Activated T-cell treated with anti-CD3 and anti-CD28 coated beads, Interleukin-2, amount 50 U/mL, for 24 hours (primary cell): ENCODE measurements around the gene SLC18A3.

ENCODE experiments used
- DNase-seq: peaks from one replicate; pipeline ENCODE4 v3.0.0-alpha.2; 2020
- H3K27ac Mint-ChIP-seq: 2 replicates; pipeline ENCODE4 v1.8.0; 2020; ENCODE audit warnings: mild to moderate bottlenecking, mixed read lengths
- H3K27me3 Mint-ChIP-seq: 2 replicates; pipeline ENCODE4 v1.8.0; 2020; ENCODE audit warnings: mixed read lengths
- H3K36me3 Mint-ChIP-seq: 2 replicates; pipeline ENCODE4 v1.8.0; 2020; ENCODE audit warnings: low read depth, mixed read lengths
- H3K4me1 Mint-ChIP-seq: 2 replicates; pipeline ENCODE4 v1.8.0; 2020; ENCODE audit warnings: low read depth, mixed read lengths
- H3K4me3 Mint-ChIP-seq: 2 replicates; pipeline ENCODE4 v1.8.0; 2020; ENCODE audit warnings: mild to moderate bottlenecking, moderate library complexity, mixed read lengths
- H3K9me3 Mint-ChIP-seq: 2 replicates; pipeline ENCODE4 v1.8.0; 2020; ENCODE audit warnings: mixed read lengths

SLC18A3 gene

GRCh38 chr10:49612513-49613164, 2.5 kb downstream of the SLC18A3 start:
- peaks cover 87% of the 10 kb centered on the region for H3K27me3 Mint-ChIP-seq
- DNase-seq: no peak
- no peak overlapping the region for H3K4me3 Mint-ChIP-seq
- no peak overlapping the region for H3K27ac Mint-ChIP-seq
- no peaks in the 10 kb centered on the region for H3K36me3 Mint-ChIP-seq
- peaks cover 2% of the 10 kb centered on the region for H3K9me3 Mint-ChIP-seq
- H3K4me1 Mint-ChIP-seq: peaks cover 14% of the 10 kb centered on the region

DNA sequence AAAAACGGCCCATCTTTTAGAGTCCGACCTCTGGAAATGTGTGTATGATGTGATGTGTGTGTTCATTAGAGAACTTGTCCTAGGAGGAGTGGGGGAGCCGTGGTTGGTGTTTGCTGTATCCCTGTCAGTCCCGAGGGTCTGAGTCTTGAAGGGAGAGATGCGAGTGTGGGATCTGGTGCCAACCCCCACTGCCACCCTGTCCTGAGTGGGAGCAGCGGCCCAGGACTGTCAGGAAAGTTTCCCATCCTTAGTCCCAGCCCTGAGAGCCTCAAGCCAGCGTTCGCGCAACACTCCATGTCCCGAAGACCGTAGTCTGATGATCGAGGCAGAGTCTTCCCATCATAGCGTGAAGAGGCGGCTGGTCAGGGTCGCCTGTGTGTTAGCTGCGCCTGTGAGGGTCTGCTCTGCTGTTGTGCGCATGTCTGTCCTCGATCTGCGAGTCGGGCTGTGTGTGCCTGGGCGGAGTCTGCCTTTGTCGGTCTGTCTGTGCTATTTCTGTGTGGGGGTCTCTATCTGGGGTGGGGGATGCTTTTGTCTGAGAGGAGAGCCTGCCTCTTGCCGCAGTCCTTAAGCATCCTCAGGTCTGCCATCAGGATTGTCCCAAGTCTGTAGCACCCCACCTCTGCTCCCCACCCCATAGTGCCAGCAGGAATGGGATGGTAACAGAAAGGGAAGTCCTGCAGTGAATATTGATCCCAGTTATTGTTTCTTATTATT, 3.2 kb downstream of the SLC18A3 start:
- H3K4me3 Mint-ChIP-seq: no peak overlapping the region
- DNase-seq: no peak
- no peaks in the 10 kb centered on the region for H3K36me3 Mint-ChIP-seq
- no peak overlapping the region for H3K27ac Mint-ChIP-seq
- H3K27me3 Mint-ChIP-seq: peaks cover 85% of the 10 kb centered on the region
- peaks cover 14% of the 10 kb centered on the region for H3K4me1 Mint-ChIP-seq
- peaks cover 2% of the 10 kb centered on the region for H3K9me3 Mint-ChIP-seq

DNA sequence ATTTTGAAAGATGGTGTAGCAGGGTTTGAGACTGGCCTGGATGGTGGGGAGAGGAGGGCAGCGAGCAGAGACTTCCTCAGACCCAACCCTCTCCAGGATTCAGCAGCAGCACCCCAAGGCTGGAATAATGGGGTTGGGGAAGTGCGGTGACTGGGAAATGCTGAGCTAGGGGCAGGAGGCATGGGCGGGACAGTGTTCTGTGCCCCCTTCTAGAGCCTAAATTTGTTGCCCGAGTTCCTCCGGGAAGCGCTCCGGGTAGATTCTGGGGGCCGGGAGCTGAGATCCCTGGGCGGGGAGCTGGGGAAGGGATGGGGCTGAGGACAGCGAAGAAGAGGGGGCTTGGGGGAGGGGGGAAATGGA, 3.8 kb downstream of the SLC18A3 start, which contains the start of gene CHAT:
Gene CHAT, plus strand, starts transcription at position 156 of the 360 bp plus-strand sequence. Its CDS starts 153 bp downstream, at position 309.
- Mint-ChIP-seq H3K27me3 (peaks cover 85% of the 10 kb centered on the region), H3K4me1 (peaks cover 14% of the 10 kb centered on the region), H3K27ac (no peak within 1 kb of the TSS), H3K9me3 (peaks cover 2% of the 10 kb centered on the region), H3K36me3 (no peaks in the 10 kb centered on the region), H3K4me3 (no peak within 1 kb of the TSS)
- peak; percentile 12 for DNase-seq

DNA sequence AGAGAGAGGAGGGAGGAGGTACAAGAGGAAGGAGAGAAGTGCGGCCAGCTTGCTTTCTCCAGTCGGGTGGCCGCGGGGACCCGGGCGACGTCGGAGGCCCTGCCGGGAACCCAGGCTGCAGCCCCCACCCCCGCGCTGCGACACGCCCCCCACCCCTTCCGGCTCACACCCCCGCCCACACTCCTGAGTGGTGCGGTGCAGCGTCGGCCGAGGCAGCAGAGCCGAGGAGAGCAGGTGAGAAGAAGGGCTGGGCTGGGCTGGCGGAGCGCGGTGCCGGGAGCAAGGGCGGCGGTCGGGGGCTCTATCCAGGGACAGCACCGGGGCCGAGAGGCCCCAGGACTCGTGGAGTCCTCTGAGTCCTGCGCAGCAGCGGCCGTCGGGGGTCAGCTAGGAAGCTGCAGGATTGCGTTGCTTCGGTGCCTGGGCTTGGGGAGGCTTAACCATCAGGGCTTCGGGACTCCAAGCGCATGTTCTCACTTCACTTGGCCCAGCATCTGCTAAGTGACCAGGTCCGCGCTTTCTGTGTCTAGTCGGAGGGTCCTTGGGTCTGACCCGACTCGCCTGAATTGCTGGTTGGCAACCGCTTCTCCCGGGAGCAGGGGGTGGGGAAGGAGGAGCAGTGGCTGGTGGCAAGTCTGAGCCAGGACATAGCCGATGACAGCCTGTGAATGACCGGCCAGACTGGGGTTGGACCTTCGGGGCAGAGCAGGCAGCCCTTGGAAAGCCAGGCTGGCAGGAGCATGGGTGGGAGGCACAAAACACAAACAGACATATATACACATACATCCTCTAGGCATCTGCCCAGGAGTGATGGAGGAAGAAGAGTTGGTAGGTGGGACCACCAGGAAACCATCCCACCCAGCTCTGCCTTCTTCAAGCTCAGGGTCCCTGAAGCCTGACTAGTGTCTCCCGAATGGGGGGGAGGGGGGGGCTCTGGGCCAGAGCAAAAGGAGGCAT, 4.4 kb downstream of the SLC18A3 start:
- H3K9me3 Mint-ChIP-seq: peaks cover 2% of the 10 kb centered on the region
- DNase-seq: no peak
- H3K4me1 Mint-ChIP-seq: peaks cover 14% of the 10 kb centered on the region
- H3K36me3 Mint-ChIP-seq: no peaks in the 10 kb centered on the region
- no peak overlapping the region for H3K27ac Mint-ChIP-seq
- H3K27me3 Mint-ChIP-seq: peaks cover 85% of the 10 kb centered on the region
- no peak overlapping the region for H3K4me3 Mint-ChIP-seq

GRCh38 chr10:49615213-49615612, 5.1 kb downstream of the SLC18A3 start:
- Mint-ChIP-seq H3K9me3 (peaks cover 2% of the 10 kb centered on the region), H3K36me3 (no peaks in the 10 kb centered on the region), H3K4me3 (no peak overlapping the region), H3K27me3 (peaks cover 90% of the 10 kb centered on the region), H3K4me1 (peaks cover 14% of the 10 kb centered on the region), H3K27ac (no peak overlapping the region)
- DNase-seq: no peak

- no peaks in the 10 kb centered on the region for H3K36me3 Mint-ChIP-seq
- no peak overlapping the region for H3K27ac Mint-ChIP-seq
- H3K27me3 Mint-ChIP-seq: peaks cover 89% of the 10 kb centered on the region
- no peak overlapping the region for H3K4me3 Mint-ChIP-seq
- no peak for DNase-seq
- peaks cover 2% of the 10 kb centered on the region for H3K9me3 Mint-ChIP-seq
- peaks cover 14% of the 10 kb centered on the region for H3K4me1 Mint-ChIP-seq
These were observed 5.6 kb downstream of the SLC18A3 start for GRCh38 chr10:49615721-49616120.

DNA sequence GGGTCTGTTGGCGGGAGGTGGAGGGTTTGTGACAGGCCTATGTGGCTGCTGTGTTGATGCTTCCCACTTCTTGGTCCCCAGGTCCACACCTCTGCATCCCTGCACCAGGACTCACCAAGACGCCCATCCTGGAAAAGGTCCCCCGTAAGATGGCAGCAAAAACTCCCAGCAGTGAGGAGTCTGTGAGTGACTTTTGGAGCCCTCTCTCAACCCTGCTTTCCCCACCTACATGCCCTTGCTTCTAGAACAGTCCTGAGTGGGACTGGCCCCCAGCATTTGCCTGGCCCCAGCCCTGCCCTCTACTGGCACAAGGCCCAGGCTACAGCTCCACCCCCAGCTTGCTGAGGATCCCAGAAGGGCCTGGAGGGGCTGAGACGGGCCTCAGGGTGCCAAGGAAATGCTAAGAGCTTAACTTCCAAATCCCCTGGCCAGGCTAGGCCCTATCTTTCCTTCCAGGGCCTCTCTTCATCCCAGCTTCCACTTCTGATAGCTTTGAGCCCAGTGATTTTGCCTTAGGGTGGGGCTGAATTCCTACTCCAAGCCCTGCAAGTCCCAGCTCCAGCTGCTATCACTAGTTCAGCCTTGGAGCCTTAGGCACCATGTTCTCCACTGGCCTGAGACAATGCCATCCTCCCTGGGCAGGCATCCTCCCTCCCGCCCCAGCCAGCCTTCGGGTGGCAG, 6.5 kb downstream of the SLC18A3 start:
- Mint-ChIP-seq H3K36me3 (no peaks in the 10 kb centered on the region), H3K27me3 (peaks cover 81% of the 10 kb centered on the region), H3K4me1 (peaks cover 14% of the 10 kb centered on the region), H3K9me3 (peaks cover 2% of the 10 kb centered on the region), H3K27ac (no peak overlapping the region), H3K4me3 (no peak overlapping the region)
- no peak for DNase-seq

DNA sequence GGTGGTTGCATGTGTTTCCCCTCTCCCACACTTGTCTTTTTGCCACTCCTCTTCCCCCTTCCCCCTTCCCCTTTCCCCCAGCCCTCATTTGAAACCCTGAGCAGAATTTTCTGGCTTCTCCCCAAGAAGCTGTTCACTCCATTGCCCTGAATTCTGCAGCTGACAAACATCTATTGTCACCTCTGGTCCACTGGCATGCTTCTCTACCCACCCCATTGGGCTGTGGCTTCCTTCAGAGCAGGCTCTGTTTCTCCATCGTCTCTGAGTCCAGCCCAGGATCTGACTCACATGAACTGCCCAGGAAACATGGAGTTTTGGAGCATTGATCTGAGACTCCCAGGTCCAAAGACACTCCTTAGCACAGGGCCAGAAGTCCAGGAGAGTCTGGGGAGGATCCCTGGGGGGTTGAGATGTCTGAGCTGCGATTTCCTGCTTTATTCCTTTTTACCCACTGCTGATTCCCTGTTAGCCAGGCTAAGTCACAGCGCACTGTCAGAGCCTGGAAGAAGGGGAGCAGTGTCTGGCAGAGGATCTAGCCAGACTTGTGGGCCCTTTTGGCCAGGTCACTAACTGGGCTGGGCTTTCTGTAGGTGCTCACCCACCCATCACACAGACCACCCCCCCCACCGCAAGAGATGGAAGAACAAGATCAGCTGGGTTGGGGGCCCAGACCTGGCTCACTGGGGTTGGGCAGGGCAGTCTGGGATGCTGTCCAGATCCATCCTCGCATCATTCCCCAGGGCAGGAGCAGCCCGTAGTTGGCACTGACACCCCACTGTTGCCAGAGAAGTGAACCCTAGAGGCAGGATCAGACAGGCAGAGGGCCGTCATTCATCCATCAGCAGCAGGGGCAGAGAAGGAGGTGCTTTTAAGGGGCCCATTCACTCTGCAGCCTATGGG, 7.3 kb downstream of the SLC18A3 start:
- Mint-ChIP-seq H3K4me3 (no peak overlapping the region), H3K9me3 (no peaks in the 10 kb centered on the region), H3K36me3 (no peaks in the 10 kb centered on the region), H3K27ac (no peak overlapping the region), H3K27me3 (peaks cover 77% of the 10 kb centered on the region), H3K4me1 (peaks cover 13% of the 10 kb centered on the region)
- DNase-seq: no peak

GRCh38 chr10:49618821-49619220, 8.7 kb downstream of the SLC18A3 start:
- Mint-ChIP-seq H3K27me3 (peaks cover 67% of the 10 kb centered on the region), H3K9me3 (no peaks in the 10 kb centered on the region), H3K4me1 (peaks cover 5% of the 10 kb centered on the region), H3K36me3 (no peaks in the 10 kb centered on the region), H3K4me3 (no peak overlapping the region), H3K27ac (no peak overlapping the region)
- no peak for DNase-seq

DNA sequence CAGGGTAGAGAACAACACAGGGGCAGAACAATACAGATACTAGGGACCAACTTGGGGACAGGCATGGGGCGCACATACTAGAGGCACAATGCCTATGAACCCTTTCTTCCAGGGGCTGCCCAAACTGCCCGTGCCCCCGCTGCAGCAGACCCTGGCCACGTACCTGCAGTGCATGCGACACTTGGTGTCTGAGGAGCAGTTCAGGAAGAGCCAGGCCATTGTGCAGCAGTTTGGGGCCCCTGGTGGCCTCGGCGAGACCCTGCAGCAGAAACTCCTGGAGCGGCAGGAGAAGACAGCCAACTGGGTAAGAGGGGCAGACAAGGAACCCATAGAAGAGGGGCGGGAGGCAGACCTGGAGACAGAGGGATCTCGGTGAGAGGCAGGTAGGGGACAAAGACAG, 9.5 kb downstream of the SLC18A3 start:
- DNase-seq: no peak
- Mint-ChIP-seq H3K36me3 (no peaks in the 10 kb centered on the region), H3K9me3 (no peaks in the 10 kb centered on the region), H3K4me3 (no peak overlapping the region), H3K27me3 (peaks cover 64% of the 10 kb centered on the region), H3K4me1 (peaks cover 3% of the 10 kb centered on the region), H3K27ac (no peak overlapping the region)

- no peak for DNase-seq
- Mint-ChIP-seq H3K27ac (no peak overlapping the region), H3K4me3 (no peak overlapping the region), H3K36me3 (no peaks in the 10 kb centered on the region), H3K4me1 (peaks cover under 1% of the 10 kb centered on the region), H3K9me3 (no peaks in the 10 kb centered on the region), H3K27me3 (peaks cover 58% of the 10 kb centered on the region)
These were observed 10.2 kb downstream of the SLC18A3 start for GRCh38 chr10:49620286-49620810.

GRCh38 chr10:49620841-49621378, 10.8 kb downstream of the SLC18A3 start:
- no peaks in the 10 kb centered on the region for H3K36me3 Mint-ChIP-seq
- no peaks in the 10 kb centered on the region for H3K4me1 Mint-ChIP-seq
- no peak overlapping the region for H3K4me3 Mint-ChIP-seq
- H3K27me3 Mint-ChIP-seq: peaks cover 52% of the 10 kb centered on the region
- DNase-seq: no peak
- no peak overlapping the region for H3K27ac Mint-ChIP-seq
- H3K9me3 Mint-ChIP-seq: no peaks in the 10 kb centered on the region

DNA sequence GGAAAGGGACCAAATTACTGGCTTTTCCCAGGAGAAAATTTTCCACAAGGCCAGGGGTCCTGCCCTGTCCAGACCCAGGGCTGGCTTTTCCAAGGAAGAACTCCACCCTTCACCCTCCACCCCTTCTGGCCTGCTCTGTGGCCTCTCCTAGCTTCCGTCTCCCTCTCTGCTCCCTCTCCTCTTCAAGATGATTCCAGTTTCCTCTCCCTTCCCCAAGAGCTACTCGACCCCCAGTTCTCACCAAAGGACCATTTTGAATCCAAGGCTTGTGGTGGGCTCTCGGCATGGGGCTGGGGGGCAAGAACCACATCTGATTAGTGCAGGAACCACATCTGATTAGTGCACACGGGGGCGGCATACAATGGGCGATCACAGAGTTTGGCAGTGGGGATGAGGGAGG, 11.5 kb downstream of the SLC18A3 start:
- H3K27me3 Mint-ChIP-seq: peaks cover 48% of the 10 kb centered on the region
- no peak overlapping the region for H3K27ac Mint-ChIP-seq
- no peak for DNase-seq
- no peaks in the 10 kb centered on the region for H3K4me1 Mint-ChIP-seq
- H3K9me3 Mint-ChIP-seq: no peaks in the 10 kb centered on the region
- H3K36me3 Mint-ChIP-seq: no peaks in the 10 kb centered on the region
- no peak overlapping the region for H3K4me3 Mint-ChIP-seq
